HEK293 (cell line): ENCODE results near the gene PLCL2.

ENCODE experiments used
- CTCF ChIA-PET: fragments of 350-600 bp; formaldehyde crosslinking; extraction: SDS; loops from one replicate; lab custom pipeline; 2021; ENCODE audit warnings: antibody characterized with exemption; lab: Yijun Ruan, JAX
- POLR2A ChIA-PET: fragments of 300-600 bp; formaldehyde crosslinking; extraction: SDS; loops from one replicate; lab custom pipeline; 2020; ENCODE audit warnings: antibody characterized with exemption, inconsistent platforms; lab: Yijun Ruan, JAX
- H3K27ac ChIP-seq: fragments of 200-500 bp; sonication (Bioruptor generic); 2 replicates; pipeline ENCODE4 v1.5.1; 2014; ENCODE audit warnings: low read depth, low read length, control low read depth, inconsistent platforms; ENCODE audit errors: extremely low read depth
- H3K36me3 ChIP-seq, 2 experiments: fragments of 200-500 bp in 1 of 2; sonication (Bioruptor generic) in 1 of 2; 1 replicate in 1 of 2; 2 replicates in 1 of 2; pipeline ENCODE4 v1.5.1; 2014 to 2017; ENCODE audit warnings: inconsistent platforms in 2 of 2, low read length in 2 of 2; ENCODE audit not compliant: control insufficient read depth in 2 of 2, insufficient read depth in 1 of 2
- H3K4me1 ChIP-seq: fragments of 200-500 bp; sonication (Bioruptor generic); 2 replicates; pipeline ENCODE4 v1.5.1; 2014; ENCODE audit warnings: mild to moderate bottlenecking, low read length, inconsistent platforms; ENCODE audit not compliant: control insufficient read depth, insufficient read depth
- H3K4me3 ChIP-seq: 2 replicates; pipeline ENCODE4 v1.5.1; 2011; ENCODE audit warnings: low read depth, mild to moderate bottlenecking, control low read depth, low read length, moderate library complexity
- H3K9me3 ChIP-seq: fragments of 200-500 bp; sonication (Bioruptor generic); 2 replicates; pipeline ENCODE4 v1.5.1; 2014; ENCODE audit warnings: low read depth, low read length, inconsistent platforms; ENCODE audit not compliant: control insufficient read depth, insufficient read depth
- GLI2 ChIP-seq: fragments of 450-650 bp; formaldehyde crosslinking; IDR thresholded peaks from 2 replicates; pipeline ENCODE4; 2017; ENCODE audit warnings: missing biosample characterization, missing genetic modification characterization, low read depth, borderline replicate concordance
- GLI4 ChIP-seq: fragments of 450-650 bp; formaldehyde crosslinking; IDR thresholded peaks from 2 replicates; pipeline ENCODE4 v1.5.1; 2016; ENCODE audit warnings: missing biosample characterization, missing genetic modification characterization
- MEIS1 ChIP-seq: sonication (generic); formaldehyde crosslinking; IDR thresholded peaks from 2 replicates; pipeline ENCODE4 v1.8.1; 2022; ENCODE audit warnings: missing genetic modification reagents, mild to moderate bottlenecking, borderline replicate concordance
- MZF1 ChIP-seq: fragments of 450-650 bp; formaldehyde crosslinking; IDR thresholded peaks from 2 replicates; pipeline ENCODE4 v1.5.1; 2017; ENCODE audit warnings: missing biosample characterization, missing genetic modification characterization, borderline replicate concordance
- SP3 ChIP-seq: fragments of 450-650 bp; formaldehyde crosslinking; IDR thresholded peaks from 2 replicates; pipeline ENCODE4 v1.5.1; 2016; ENCODE audit warnings: missing biosample characterization, missing genetic modification characterization
- ZNF140 ChIP-seq: fragments of 450-650 bp; formaldehyde crosslinking; IDR thresholded peaks from 2 replicates; pipeline ENCODE4 v1.5.1; 2016; ENCODE audit warnings: missing biosample characterization, missing genetic modification characterization
- ZNF24 ChIP-seq: fragments of 450-650 bp; formaldehyde crosslinking; IDR thresholded peaks from 2 replicates; pipeline ENCODE4 v1.5.1; 2016; ENCODE audit warnings: missing biosample characterization, missing genetic modification characterization
- ZNF48 ChIP-seq: fragments of 450-650 bp; formaldehyde crosslinking; IDR thresholded peaks from 2 replicates; pipeline ENCODE4 v1.5.1; 2016; ENCODE audit warnings: missing biosample characterization, missing genetic modification characterization
- ZNF548 ChIP-seq: fragments of 450-650 bp; formaldehyde crosslinking; IDR thresholded peaks from 2 replicates; pipeline ENCODE4 v1.5.1; 2016; ENCODE audit warnings: missing biosample characterization, missing genetic modification characterization
- ZNF623 ChIP-seq: fragments of 450-650 bp; formaldehyde crosslinking; IDR thresholded peaks from 2 replicates; pipeline ENCODE4 v1.5.1; 2016; ENCODE audit warnings: missing biosample characterization, missing genetic modification characterization
- ZNF654 ChIP-seq: fragments of 450-650 bp; formaldehyde crosslinking; IDR thresholded peaks from 2 replicates; pipeline ENCODE4 v1.5.1; 2016; ENCODE audit warnings: low read depth, missing biosample characterization, missing genetic modification characterization
- ZSCAN23 ChIP-seq: fragments of 450-650 bp; formaldehyde crosslinking; IDR thresholded peaks from 2 replicates; pipeline ENCODE4 v1.5.1; 2016; ENCODE audit warnings: missing biosample characterization, missing genetic modification characterization
- TF ChIP-seq, protein P1 (sequence below): fragments of 450-650 bp; formaldehyde crosslinking; IDR thresholded peaks from 2 replicates; pipeline ENCODE4 v1.5.1; 2016; ENCODE audit warnings: missing biosample characterization, missing genetic modification characterization
- TF ChIP-seq, protein P2 (sequence below): fragments of 450-650 bp; formaldehyde crosslinking; IDR thresholded peaks from 2 replicates; pipeline ENCODE4 v1.5.1; 2016; ENCODE audit warnings: missing biosample characterization, missing genetic modification characterization, borderline replicate concordance
- TF ChIP-seq, protein P3 (sequence below): fragments of 450-650 bp; IDR thresholded peaks from 2 replicates; pipeline ENCODE4 v1.5.1; 2018; ENCODE audit warnings: missing biosample characterization, missing genetic modification characterization
- TF ChIP-seq, protein P4 (sequence below): IDR thresholded peaks from 2 replicates; pipeline ENCODE4 v1.6.1; 2011; ENCODE audit warnings: mild to moderate bottlenecking, low read depth, low read length, borderline replicate concordance
- TF ChIP-seq, protein P5 (sequence below): fragments of 450-650 bp; formaldehyde crosslinking; IDR thresholded peaks from 2 replicates; pipeline ENCODE4 v1.5.1; 2016; ENCODE audit warnings: missing biosample characterization, missing genetic modification characterization, low read depth

PLCL2 gene

DNA sequence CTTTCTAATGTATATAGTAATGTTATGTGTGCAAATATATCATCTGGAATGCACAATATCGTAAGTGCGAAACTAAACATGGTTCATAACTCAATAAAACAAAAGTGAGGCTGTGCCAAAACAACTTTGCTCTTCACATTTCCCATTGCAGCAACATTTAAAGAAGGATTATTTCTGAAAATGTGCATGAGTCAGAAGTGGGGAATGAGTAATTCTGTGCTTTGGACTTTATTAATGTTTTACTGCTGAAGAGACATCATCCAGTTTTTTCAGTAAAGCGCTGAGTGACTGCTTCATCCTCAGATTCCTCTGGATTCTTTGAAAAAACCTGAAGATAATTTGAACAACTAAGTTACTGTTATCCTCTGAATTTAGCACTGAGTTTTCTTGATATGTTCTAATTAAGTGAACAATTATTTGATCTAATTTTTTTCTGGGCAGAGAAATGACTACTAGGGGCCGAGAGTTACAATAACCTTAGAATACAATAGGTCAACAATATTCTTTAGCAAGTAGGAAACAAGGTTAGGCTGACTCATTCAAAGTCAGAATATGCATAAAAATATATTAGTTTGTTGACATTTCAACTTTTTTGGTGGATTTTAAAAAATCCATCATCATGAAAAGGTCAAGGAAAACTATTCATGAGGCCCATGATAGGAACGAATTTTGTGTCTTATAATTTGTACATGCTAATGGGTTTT, 20.0 kb upstream of the PLCL2 start (continued):
- TF ChIP-seq, protein P1, sequence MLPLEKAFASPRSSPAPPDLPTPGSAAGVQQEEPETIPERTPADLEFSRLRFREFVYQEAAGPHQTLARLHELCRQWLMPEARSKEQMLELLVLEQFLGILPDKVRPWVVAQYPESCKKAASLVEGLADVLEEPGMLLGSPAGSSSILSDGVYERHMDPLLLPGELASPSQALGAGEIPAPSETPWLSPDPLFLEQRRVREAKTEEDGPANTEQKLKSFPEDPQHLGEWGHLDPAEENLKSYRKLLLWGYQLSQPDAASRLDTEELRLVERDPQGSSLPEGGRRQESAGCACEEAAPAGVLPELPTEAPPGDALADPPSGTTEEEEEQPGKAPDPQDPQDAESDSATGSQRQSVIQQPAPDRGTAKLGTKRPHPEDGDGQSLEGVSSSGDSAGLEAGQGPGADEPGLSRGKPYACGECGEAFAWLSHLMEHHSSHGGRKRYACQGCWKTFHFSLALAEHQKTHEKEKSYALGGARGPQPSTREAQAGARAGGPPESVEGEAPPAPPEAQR (tag by site-specific recombination) = no peak
- TF ChIP-seq SP3 (tag by site-specific recombination) (no peak), ZNF140 (tag by site-specific recombination) (no peak), ZNF654 (tag by site-specific recombination) (no peak), ZNF24 (no peak), ZNF48 (tag by site-specific recombination) (no peak)
- TF ChIP-seq, protein P2, sequence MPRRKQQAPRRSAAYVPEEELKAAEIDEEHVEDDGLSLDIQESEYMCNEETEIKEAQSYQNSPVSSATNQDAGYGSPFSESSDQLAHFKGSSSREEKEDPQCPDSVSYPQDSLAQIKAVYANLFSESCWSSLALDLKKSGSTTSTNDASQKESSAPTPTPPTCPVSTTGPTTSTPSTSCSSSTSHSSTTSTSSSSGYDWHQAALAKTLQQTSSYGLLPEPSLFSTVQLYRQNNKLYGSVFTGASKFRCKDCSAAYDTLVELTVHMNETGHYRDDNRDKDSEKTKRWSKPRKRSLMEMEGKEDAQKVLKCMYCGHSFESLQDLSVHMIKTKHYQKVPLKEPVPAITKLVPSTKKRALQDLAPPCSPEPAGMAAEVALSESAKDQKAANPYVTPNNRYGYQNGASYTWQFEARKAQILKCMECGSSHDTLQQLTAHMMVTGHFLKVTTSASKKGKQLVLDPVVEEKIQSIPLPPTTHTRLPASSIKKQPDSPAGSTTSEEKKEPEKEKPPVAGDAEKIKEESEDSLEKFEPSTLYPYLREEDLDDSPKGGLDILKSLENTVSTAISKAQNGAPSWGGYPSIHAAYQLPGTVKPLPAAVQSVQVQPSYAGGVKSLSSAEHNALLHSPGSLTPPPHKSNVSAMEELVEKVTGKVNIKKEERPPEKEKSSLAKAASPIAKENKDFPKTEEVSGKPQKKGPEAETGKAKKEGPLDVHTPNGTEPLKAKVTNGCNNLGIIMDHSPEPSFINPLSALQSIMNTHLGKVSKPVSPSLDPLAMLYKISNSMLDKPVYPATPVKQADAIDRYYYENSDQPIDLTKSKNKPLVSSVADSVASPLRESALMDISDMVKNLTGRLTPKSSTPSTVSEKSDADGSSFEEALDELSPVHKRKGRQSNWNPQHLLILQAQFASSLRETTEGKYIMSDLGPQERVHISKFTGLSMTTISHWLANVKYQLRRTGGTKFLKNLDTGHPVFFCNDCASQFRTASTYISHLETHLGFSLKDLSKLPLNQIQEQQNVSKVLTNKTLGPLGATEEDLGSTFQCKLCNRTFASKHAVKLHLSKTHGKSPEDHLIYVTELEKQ (tag by site-specific recombination) = no peak

DNA sequence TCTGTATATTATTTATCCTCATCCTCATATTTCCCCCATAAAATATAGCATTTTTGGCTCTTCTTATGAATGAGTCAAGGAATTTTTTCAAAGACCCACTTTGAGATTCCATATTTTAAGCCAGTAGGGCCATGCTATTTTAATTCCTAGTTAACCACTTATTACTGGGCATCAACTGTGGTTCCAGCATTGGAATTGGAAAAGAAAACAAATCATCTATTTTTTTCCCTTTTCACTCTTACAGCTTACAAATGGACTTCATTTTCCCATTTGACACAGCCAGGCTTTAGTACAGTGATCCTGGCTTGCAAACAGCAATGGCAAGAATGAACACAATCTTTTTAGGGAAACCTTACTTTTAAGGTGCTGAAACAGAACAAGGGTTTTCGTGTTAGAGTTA, 19.4 kb upstream of the PLCL2 start:
- Histone ChIP-seq H3K36me3 (no peaks in the 10 kb centered on the region), H3K9me3 (no peaks in the 10 kb centered on the region), H3K27ac (no peak overlapping the region), H3K4me3 (no peak overlapping the region)
- POLR2A ChIA-PET = no interaction called here
- CTCF ChIA-PET = no interaction called here
- TF ChIP-seq, protein P3, sequence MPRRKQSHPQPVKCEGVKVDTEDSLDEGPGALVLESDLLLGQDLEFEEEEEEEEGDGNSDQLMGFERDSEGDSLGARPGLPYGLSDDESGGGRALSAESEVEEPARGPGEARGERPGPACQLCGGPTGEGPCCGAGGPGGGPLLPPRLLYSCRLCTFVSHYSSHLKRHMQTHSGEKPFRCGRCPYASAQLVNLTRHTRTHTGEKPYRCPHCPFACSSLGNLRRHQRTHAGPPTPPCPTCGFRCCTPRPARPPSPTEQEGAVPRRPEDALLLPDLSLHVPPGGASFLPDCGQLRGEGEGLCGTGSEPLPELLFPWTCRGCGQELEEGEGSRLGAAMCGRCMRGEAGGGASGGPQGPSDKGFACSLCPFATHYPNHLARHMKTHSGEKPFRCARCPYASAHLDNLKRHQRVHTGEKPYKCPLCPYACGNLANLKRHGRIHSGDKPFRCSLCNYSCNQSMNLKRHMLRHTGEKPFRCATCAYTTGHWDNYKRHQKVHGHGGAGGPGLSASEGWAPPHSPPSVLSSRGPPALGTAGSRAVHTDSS (tag by site-specific recombination) = no peak
- TF ChIP-seq MEIS1 (CRISPR knock-in tag) = no peak
- TF ChIP-seq GLI4 (tag by site-specific recombination) = no peak
- TF ChIP-seq, protein P4, sequence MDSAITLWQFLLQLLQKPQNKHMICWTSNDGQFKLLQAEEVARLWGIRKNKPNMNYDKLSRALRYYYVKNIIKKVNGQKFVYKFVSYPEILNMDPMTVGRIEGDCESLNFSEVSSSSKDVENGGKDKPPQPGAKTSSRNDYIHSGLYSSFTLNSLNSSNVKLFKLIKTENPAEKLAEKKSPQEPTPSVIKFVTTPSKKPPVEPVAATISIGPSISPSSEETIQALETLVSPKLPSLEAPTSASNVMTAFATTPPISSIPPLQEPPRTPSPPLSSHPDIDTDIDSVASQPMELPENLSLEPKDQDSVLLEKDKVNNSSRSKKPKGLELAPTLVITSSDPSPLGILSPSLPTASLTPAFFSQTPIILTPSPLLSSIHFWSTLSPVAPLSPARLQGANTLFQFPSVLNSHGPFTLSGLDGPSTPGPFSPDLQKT = no peak
- TF ChIP-seq, protein P5, sequence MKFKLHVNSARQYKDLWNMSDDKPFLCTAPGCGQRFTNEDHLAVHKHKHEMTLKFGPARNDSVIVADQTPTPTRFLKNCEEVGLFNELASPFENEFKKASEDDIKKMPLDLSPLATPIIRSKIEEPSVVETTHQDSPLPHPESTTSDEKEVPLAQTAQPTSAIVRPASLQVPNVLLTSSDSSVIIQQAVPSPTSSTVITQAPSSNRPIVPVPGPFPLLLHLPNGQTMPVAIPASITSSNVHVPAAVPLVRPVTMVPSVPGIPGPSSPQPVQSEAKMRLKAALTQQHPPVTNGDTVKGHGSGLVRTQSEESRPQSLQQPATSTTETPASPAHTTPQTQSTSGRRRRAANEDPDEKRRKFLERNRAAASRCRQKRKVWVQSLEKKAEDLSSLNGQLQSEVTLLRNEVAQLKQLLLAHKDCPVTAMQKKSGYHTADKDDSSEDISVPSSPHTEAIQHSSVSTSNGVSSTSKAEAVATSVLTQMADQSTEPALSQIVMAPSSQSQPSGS (tag by site-specific recombination) = no peak
- no peak for TF ChIP-seq GLI2 (tag by site-specific recombination)
- no peak for TF ChIP-seq ZNF623 (tag by site-specific recombination)
- no peak for TF ChIP-seq MZF1 (tag by site-specific recombination)
- no peak for TF ChIP-seq ZNF548 (tag by site-specific recombination)
- TF ChIP-seq ZSCAN23 (tag by site-specific recombination) = no peak
- TF ChIP-seq, all 188 proteins: peak for 0
- H3K4me1 ChIP-seq = no peaks in the 10 kb centered on the region; the same call in 1 of the 2 replicates
